Measurements from ENCODE around the gene SAMD4A.

The SAMD4A gene, protein sequence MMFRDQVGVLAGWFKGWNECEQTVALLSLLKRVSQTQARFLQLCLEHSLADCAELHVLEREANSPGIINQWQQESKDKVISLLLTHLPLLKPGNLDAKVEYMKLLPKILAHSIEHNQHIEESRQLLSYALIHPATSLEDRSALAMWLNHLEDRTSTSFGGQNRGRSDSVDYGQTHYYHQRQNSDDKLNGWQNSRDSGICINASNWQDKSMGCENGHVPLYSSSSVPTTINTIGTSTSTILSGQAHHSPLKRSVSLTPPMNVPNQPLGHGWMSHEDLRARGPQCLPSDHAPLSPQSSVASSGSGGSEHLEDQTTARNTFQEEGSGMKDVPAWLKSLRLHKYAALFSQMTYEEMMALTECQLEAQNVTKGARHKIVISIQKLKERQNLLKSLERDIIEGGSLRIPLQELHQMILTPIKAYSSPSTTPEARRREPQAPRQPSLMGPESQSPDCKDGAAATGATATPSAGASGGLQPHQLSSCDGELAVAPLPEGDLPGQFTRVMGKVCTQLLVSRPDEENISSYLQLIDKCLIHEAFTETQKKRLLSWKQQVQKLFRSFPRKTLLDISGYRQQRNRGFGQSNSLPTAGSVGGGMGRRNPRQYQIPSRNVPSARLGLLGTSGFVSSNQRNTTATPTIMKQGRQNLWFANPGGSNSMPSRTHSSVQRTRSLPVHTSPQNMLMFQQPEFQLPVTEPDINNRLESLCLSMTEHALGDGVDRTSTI

DNA sequence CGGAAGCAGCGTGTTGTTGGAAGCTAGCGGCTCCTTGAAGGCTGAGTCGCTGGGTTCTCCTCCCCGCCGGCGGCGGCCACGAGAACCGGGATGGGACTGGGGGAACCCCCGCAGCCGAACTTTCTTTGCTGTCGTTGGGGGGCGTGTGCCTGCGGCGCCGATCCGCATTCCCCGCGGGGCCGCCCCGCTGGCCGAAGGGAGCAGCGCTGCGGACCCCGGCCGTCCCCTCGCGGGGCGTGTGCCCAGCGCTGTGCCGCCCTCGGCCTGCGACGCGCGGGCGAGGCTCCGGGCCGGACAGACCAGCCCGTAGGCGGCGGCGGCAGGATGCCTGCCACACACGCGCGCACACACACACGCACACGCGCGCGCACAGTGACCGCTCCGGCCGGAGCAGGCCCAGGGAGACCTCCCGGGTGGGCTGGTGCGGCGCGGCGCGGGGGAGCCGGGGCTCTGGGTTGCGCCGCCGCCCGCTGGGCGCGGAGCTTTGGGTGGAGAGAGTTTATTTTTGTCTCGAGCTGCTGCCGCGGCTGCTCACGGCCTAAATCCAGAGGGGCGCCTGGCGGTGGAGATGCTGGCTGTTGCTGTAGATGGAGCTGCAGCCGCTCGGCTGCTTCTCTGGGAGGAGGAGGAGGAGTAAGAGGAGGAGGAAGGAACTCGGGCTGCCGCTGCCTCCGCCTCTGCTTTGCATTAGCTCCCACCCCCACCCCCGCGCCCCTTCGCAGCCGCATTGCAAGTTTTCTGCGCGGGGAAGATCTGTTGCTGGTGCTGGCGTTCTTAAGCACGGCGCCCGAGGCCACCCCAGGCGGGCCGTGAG, at the start of gene SAMD4A:
Gene SAMD4A, plus strand, starts transcription at position 719 of the 814 bp plus-strand sequence. CDS start 789 bp downstream, outside the sequence.
- no peaks in the 10 kb centered on the region for H3K36me3 ChIP-seq (ENCODE audit: control insufficient read depth, insufficient read depth, low read length)
- no peaks in the 10 kb centered on the region for H3K27me3 ChIP-seq (ENCODE audit: control insufficient read depth, insufficient read depth, low read length)
- no peak within 1 kb of the TSS for H3K27ac ChIP-seq (ENCODE audit: low read length)
- H3K4me3 ChIP-seq (ENCODE audit: low read length) = peak within 1 kb of the TSS; percentile 92
- no peaks in the 10 kb centered on the region for H3K9me3 ChIP-seq (ENCODE audit: control insufficient read depth, insufficient read depth, low read length)
- no CpG with 5 or more reads among the region's 91 CpGs for WGBS (ENCODE audit: insufficient coverage, insufficient read length)
- DNase-seq (ENCODE audit: low read depth, low spot score) = peak; percentile 31
- peaks cover 3% of the 10 kb centered on the region; the same call in 1 of the 2 replicates for H3K4me1 ChIP-seq (ENCODE audit: control insufficient read depth, insufficient read depth, low read length)

DNA sequence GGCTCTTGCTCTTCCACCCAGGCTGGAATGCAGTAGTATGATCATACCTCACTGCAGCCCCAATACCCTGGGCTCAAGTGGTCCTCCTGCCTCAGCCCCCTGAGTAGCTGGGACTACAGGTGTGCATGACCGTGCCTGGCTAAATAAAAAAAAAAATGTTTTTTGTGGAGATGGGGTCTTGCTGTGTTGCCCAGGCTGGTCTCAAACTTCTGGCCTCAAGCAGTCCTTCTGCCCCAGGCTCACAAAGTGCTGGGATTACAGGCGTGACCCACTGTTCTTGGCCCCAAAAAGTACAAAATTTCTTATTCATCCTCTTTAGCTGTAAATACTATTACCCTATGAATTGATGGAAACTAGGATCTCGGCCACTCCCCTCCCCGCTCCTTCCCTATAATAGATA, 42.5 kb upstream of the SAMD4A start:
- no peaks in the 10 kb centered on the region for H3K9me3 ChIP-seq (ENCODE audit: control insufficient read depth, insufficient read depth, low read length)
- no peaks in the 10 kb centered on the region for H3K27me3 ChIP-seq (ENCODE audit: control insufficient read depth, insufficient read depth, low read length)
- H3K4me3 ChIP-seq (ENCODE audit: low read length) = no peak overlapping the region
- H3K36me3 ChIP-seq (ENCODE audit: control insufficient read depth, insufficient read depth, low read length) = no peaks in the 10 kb centered on the region; the same call in 1 of the 2 replicates
- WGBS (ENCODE audit: insufficient coverage, insufficient read length) = no CpG with 5 or more reads among the region's 4 CpGs
- no peak for DNase-seq (ENCODE audit: low read depth, low spot score)
- H3K4me1 ChIP-seq (ENCODE audit: control insufficient read depth, insufficient read depth, low read length) = no peaks in the 10 kb centered on the region
- H3K27ac ChIP-seq (ENCODE audit: low read length) = no peak overlapping the region

DNA sequence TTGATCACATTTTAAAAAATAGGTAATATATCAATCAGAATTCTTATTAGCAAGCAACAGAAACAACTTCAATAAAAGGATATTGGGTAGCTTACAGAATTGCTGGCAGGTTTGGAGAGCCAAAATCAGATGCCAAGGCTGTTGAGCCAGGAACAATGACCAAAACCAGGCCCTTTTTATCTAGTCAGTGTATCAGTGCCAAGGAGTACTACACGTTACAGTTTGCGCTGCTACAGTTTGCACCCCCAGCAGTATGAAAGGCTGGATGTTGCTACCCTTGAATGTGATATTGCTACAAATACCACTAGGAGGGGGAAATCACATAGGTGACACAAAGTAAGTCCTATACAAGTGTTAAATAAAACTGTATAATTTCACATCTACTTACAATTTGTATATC, 38.0 kb upstream of the SAMD4A start:
- no peak for DNase-seq (ENCODE audit: low read depth, low spot score)
- no CpG with 5 or more reads among the region's 2 CpGs for WGBS (ENCODE audit: insufficient coverage, insufficient read length)
- peaks cover 1% of the 10 kb centered on the region; the same call in 1 of the 2 replicates for H3K4me1 ChIP-seq (ENCODE audit: control insufficient read depth, insufficient read depth, low read length)
- no peaks in the 10 kb centered on the region; the same call in 1 of the 2 replicates for H3K36me3 ChIP-seq (ENCODE audit: control insufficient read depth, insufficient read depth, low read length)
- H3K27ac ChIP-seq (ENCODE audit: low read length) = no peak overlapping the region
- no peaks in the 10 kb centered on the region for H3K27me3 ChIP-seq (ENCODE audit: control insufficient read depth, insufficient read depth, low read length)
- no peaks in the 10 kb centered on the region for H3K9me3 ChIP-seq (ENCODE audit: control insufficient read depth, insufficient read depth, low read length)
- no peak overlapping the region for H3K4me3 ChIP-seq (ENCODE audit: low read length)

- no peaks in the 10 kb centered on the region for H3K36me3 ChIP-seq (ENCODE audit: control insufficient read depth, insufficient read depth, low read length)
- no peaks in the 10 kb centered on the region for H3K27me3 ChIP-seq (ENCODE audit: control insufficient read depth, insufficient read depth, low read length)
- H3K9me3 ChIP-seq (ENCODE audit: control insufficient read depth, insufficient read depth, low read length) = no peaks in the 10 kb centered on the region
- H3K27ac ChIP-seq (ENCODE audit: low read length) = no peak overlapping the region
- peaks cover 1% of the 10 kb centered on the region; the same call in 1 of the 2 replicates for H3K4me1 ChIP-seq (ENCODE audit: control insufficient read depth, insufficient read depth, low read length)
- no peak for DNase-seq (ENCODE audit: low read depth, low spot score)
- no peak overlapping the region for H3K4me3 ChIP-seq (ENCODE audit: low read length)
- no CpG with 5 or more reads among the region's 1 CpG for WGBS (ENCODE audit: insufficient coverage, insufficient read length)
Measured at GRCh38 chr14:54529811-54530210, 37.1 kb upstream of the SAMD4A start.

GRCh38 chr14:54532111-54533012, 34.6 kb upstream of the SAMD4A start:
- Histone ChIP-seq H3K9me3 (ENCODE audit: control insufficient read depth, insufficient read depth, low read length) (no peaks in the 10 kb centered on the region), H3K4me3 (ENCODE audit: low read length) (no peak overlapping the region), H3K4me1 (ENCODE audit: control insufficient read depth, insufficient read depth, low read length) (peaks cover 1% of the 10 kb centered on the region; the same call in 1 of the 2 replicates), H3K27me3 (ENCODE audit: control insufficient read depth, insufficient read depth, low read length) (no peaks in the 10 kb centered on the region), H3K36me3 (ENCODE audit: control insufficient read depth, insufficient read depth, low read length) (no peaks in the 10 kb centered on the region), H3K27ac (ENCODE audit: low read length) (no peak overlapping the region)
- DNase-seq (ENCODE audit: low read depth, low spot score) = no peak
- WGBS (ENCODE audit: insufficient coverage, insufficient read length) = no CpG with 5 or more reads among the region's 3 CpGs

DNA sequence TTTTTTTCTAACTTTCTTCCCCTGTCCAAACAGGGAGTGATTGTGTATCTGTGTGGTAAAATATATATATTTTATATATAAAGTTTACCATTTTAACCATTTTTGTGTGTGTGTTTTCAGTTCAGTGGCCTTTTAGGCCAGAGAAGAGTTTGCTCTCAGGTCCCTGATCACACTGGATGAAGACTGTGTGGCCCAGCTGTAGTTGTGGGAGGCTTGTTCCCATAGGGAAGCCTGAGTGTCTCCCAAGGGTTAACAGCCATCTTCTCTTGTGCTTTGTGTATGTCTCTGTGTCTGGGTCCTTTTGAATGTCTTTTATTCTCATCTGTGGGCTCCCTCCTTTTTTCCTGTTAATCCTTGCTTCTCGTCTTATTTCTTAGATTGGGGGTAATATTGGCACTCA, 33.8 kb upstream of the SAMD4A start:
- WGBS (ENCODE audit: insufficient coverage, insufficient read length) = no CpG with 5 or more reads among the region's 1 CpG
- H3K4me3 ChIP-seq (ENCODE audit: low read length) = no peak overlapping the region
- H3K4me1 ChIP-seq (ENCODE audit: control insufficient read depth, insufficient read depth, low read length) = peaks cover 1% of the 10 kb centered on the region; the same call in 1 of the 2 replicates
- no peaks in the 10 kb centered on the region for H3K27me3 ChIP-seq (ENCODE audit: control insufficient read depth, insufficient read depth, low read length)
- no peak for DNase-seq (ENCODE audit: low read depth, low spot score)
- no peak overlapping the region for H3K27ac ChIP-seq (ENCODE audit: low read length)
- H3K9me3 ChIP-seq (ENCODE audit: control insufficient read depth, insufficient read depth, low read length) = no peaks in the 10 kb centered on the region
- H3K36me3 ChIP-seq (ENCODE audit: control insufficient read depth, insufficient read depth, low read length) = no peaks in the 10 kb centered on the region

- no peak for DNase-seq (ENCODE audit: low read depth, low spot score)
- Histone ChIP-seq H3K4me1 (ENCODE audit: control insufficient read depth, insufficient read depth, low read length) (peaks cover 1% of the 10 kb centered on the region; the same call in 1 of the 2 replicates), H3K27me3 (ENCODE audit: control insufficient read depth, insufficient read depth, low read length) (no peaks in the 10 kb centered on the region), H3K9me3 (ENCODE audit: control insufficient read depth, insufficient read depth, low read length) (no peaks in the 10 kb centered on the region), H3K4me3 (ENCODE audit: low read length) (no peak overlapping the region), H3K27ac (ENCODE audit: low read length) (no peak overlapping the region), H3K36me3 (ENCODE audit: control insufficient read depth, insufficient read depth, low read length) (no peaks in the 10 kb centered on the region)
- no CpG with 5 or more reads among the region's 1 CpG for WGBS (ENCODE audit: insufficient coverage, insufficient read length)
Measured at GRCh38 chr14:54535126-54535525, 31.8 kb upstream of the SAMD4A start.

GRCh38 chr14:54535646-54536045, 31.3 kb upstream of the SAMD4A start:
- Histone ChIP-seq H3K4me1 (ENCODE audit: control insufficient read depth, insufficient read depth, low read length) (peaks cover 1% of the 10 kb centered on the region; the same call in 1 of the 2 replicates), H3K36me3 (ENCODE audit: control insufficient read depth, insufficient read depth, low read length) (no peaks in the 10 kb centered on the region), H3K27me3 (ENCODE audit: control insufficient read depth, insufficient read depth, low read length) (no peaks in the 10 kb centered on the region), H3K9me3 (ENCODE audit: control insufficient read depth, insufficient read depth, low read length) (no peaks in the 10 kb centered on the region), H3K4me3 (ENCODE audit: low read length) (no peak overlapping the region), H3K27ac (ENCODE audit: low read length) (no peak overlapping the region)
- WGBS (ENCODE audit: insufficient coverage, insufficient read length) = no CpG with 5 or more reads among the region's 2 CpGs
- DNase-seq (ENCODE audit: low read depth, low spot score) = no peak

DNA sequence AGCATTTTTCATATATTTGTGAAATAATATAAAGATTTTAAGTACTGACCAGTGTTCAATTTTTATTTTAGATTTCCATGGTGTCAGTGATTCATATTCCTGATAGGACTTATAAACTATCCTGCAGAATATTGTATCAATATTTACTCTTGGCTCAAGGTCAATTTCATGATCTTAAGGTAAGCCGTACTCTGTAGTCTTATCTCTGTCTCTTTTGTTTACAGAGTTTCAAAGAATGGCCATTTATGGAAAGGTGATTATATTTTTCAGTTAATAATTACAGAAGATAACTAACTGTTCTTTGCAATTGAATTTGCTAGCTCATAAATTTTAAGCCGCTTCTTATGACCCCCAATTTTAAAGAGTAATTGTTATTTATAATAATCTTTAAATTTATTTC, 29.3 kb upstream of the SAMD4A start:
- no CpG with 5 or more reads among the region's 2 CpGs for WGBS (ENCODE audit: insufficient coverage, insufficient read length)
- DNase-seq (ENCODE audit: low read depth, low spot score) = no peak
- Histone ChIP-seq H3K4me1 (ENCODE audit: control insufficient read depth, insufficient read depth, low read length) (peaks cover 1% of the 10 kb centered on the region; the same call in 1 of the 2 replicates), H3K9me3 (ENCODE audit: control insufficient read depth, insufficient read depth, low read length) (no peaks in the 10 kb centered on the region), H3K36me3 (ENCODE audit: control insufficient read depth, insufficient read depth, low read length) (no peaks in the 10 kb centered on the region), H3K27ac (ENCODE audit: low read length) (no peak overlapping the region), H3K27me3 (ENCODE audit: control insufficient read depth, insufficient read depth, low read length) (no peaks in the 10 kb centered on the region), H3K4me3 (ENCODE audit: low read length) (no peak overlapping the region)

Measured in iPS DF 6.9 (cell line).